ES-I3 (cell line): ENCODE results near the gene QSOX2.

Experiments
- H3K36me3 ChIP-seq: 2 replicates; pipeline ENCODE4 v1.6.1; 2013; ENCODE audit warnings: mild to moderate bottlenecking, low read length, control low read depth, moderate library complexity; ENCODE audit not compliant: insufficient read depth
- H3K4me1 ChIP-seq: 2 replicates; pipeline ENCODE4 v1.6.1; 2013; ENCODE audit warnings: mild to moderate bottlenecking, control low read depth, low read length; ENCODE audit not compliant: insufficient read depth
- H3K9ac ChIP-seq: 2 replicates; pipeline ENCODE4 v1.6.1; 2013; ENCODE audit warnings: low read depth, mild to moderate bottlenecking, low read length, moderate library complexity
- H3K9me3 ChIP-seq: 2 replicates; pipeline ENCODE4 v1.6.1; 2013; ENCODE audit warnings: mild to moderate bottlenecking, low read length, moderate library complexity; ENCODE audit not compliant: control insufficient read depth, insufficient read depth

Gene QSOX2

GRCh38 chr9:136179761-136180160 is 65.9 kb downstream of the QSOX2 start:
- Histone ChIP-seq H3K9ac (no peak overlapping the region), H3K4me1 (0 out of 2 replicates have a peak, but pooled peaks cover 3% of the 10 kb centered on the region), H3K9me3 (no peaks in the 10 kb centered on the region), H3K36me3 (no peaks in the 10 kb centered on the region)

GRCh38 chr9:136179101-136179616 is 66.5 kb downstream of the QSOX2 start:
- H3K4me1 ChIP-seq = 0 out of 2 replicates have a peak, but pooled peaks cover 3% of the 10 kb centered on the region
- no peak overlapping the region for H3K9ac ChIP-seq
- no peaks in the 10 kb centered on the region for H3K36me3 ChIP-seq
- H3K9me3 ChIP-seq = no peaks in the 10 kb centered on the region

- Histone ChIP-seq H3K9me3 (no peaks in the 10 kb centered on the region), H3K36me3 (no peaks in the 10 kb centered on the region), H3K9ac (no peak overlapping the region), H3K4me1 (0 out of 2 replicates have a peak, but pooled peaks cover 3% of the 10 kb centered on the region)
Observed at GRCh38 chr9:136178773-136179075, 66.9 kb downstream of the QSOX2 start.

GRCh38 chr9:136178061-136178772 is 67.4 kb downstream of the QSOX2 start:
- H3K36me3 ChIP-seq = no peaks in the 10 kb centered on the region
- H3K4me1 ChIP-seq = 0 out of 2 replicates have a peak, but pooled peaks cover 3% of the 10 kb centered on the region
- H3K9ac ChIP-seq = no peak overlapping the region
- no peaks in the 10 kb centered on the region for H3K9me3 ChIP-seq

GRCh38 chr9:136177224-136177623 is 68.4 kb downstream of the QSOX2 start:
- no peak overlapping the region for H3K9ac ChIP-seq
- peaks cover 3% of the 10 kb centered on the region; the same call in 1 of the 2 replicates for H3K4me1 ChIP-seq
- no peaks in the 10 kb centered on the region for H3K36me3 ChIP-seq
- no peaks in the 10 kb centered on the region for H3K9me3 ChIP-seq

GRCh38 chr9:136175616-136176197 is 69.9 kb downstream of the QSOX2 start:
- H3K9ac ChIP-seq = no peak overlapping the region
- no peaks in the 10 kb centered on the region for H3K9me3 ChIP-seq
- peaks cover 16% of the 10 kb centered on the region; the same call in 1 of the 2 replicates for H3K4me1 ChIP-seq
- no peaks in the 10 kb centered on the region for H3K36me3 ChIP-seq

GRCh38 chr9:136174779-136175615 is 70.6 kb downstream of the QSOX2 start:
- Histone ChIP-seq H3K9me3 (no peaks in the 10 kb centered on the region), H3K4me1 (peaks cover 16% of the 10 kb centered on the region; the same call in 1 of the 2 replicates), H3K9ac (no peak overlapping the region), H3K36me3 (no peaks in the 10 kb centered on the region)

GRCh38 chr9:136173648-136174290 is 71.8 kb downstream of the QSOX2 start:
- Histone ChIP-seq H3K9me3 (no peaks in the 10 kb centered on the region), H3K9ac (no peak overlapping the region), H3K4me1 (peaks cover 16% of the 10 kb centered on the region; the same call in 1 of the 2 replicates), H3K36me3 (no peaks in the 10 kb centered on the region)

- H3K9me3 ChIP-seq = no peaks in the 10 kb centered on the region
- no peak overlapping the region for H3K9ac ChIP-seq
- H3K36me3 ChIP-seq = no peaks in the 10 kb centered on the region
- peaks cover 16% of the 10 kb centered on the region; the same call in 1 of the 2 replicates for H3K4me1 ChIP-seq
Observed at GRCh38 chr9:136172412-136173079, 73.1 kb downstream of the QSOX2 start.

- H3K36me3 ChIP-seq = no peaks in the 10 kb centered on the region
Observed at GRCh38 chr9:136171801-136172411, 73.7 kb downstream of the QSOX2 start.

GRCh38 chr9:136171009-136171800 is 74.4 kb downstream of the QSOX2 start:
- no peaks in the 10 kb centered on the region for H3K9me3 ChIP-seq

More at GRCh38 chr9:136171801-136172411, 73.7 kb downstream of the QSOX2 start:
- H3K4me1 ChIP-seq = peaks cover 16% of the 10 kb centered on the region; the same call in 1 of the 2 replicates
- no peak overlapping the region for H3K9ac ChIP-seq
- H3K9me3 ChIP-seq = no peaks in the 10 kb centered on the region

GRCh38 chr9:136170006-136170901 is 75.4 kb downstream of the QSOX2 start:
- Histone ChIP-seq H3K36me3 (no peaks in the 10 kb centered on the region), H3K4me1 (peaks cover 13% of the 10 kb centered on the region; the same call in 1 of the 2 replicates), H3K9ac (no peak overlapping the region), H3K9me3 (no peaks in the 10 kb centered on the region)

More at GRCh38 chr9:136171009-136171800, 74.4 kb downstream of the QSOX2 start:
- Histone ChIP-seq H3K4me1 (peaks cover 16% of the 10 kb centered on the region; the same call in 1 of the 2 replicates), H3K9ac (no peak overlapping the region), H3K36me3 (no peaks in the 10 kb centered on the region)
